Uterus (tissue), 4 donors: ENCODE measurements around the gene CCL27. TPM values are rescaled to one million over a fixed set of nuclear protein-coding genes. Genes with fewer than 3 reads are reported as not detected.

ENCODE experiments used
- DNase-seq, 2 donors: peaks; one replicate each; pipeline ENCODE4 v3.0.0-alpha.2; 2019 to 2020
- H3K27ac ChIP-seq, 2 donors: fragments of 200-600 bp; sonication (generic); 1 replicate in 1 of 2; 2 replicates in 1 of 2; pipeline ENCODE4 v1.5.1; 2016 to 2018
- H3K27me3 ChIP-seq, 2 donors: fragments of 200-600 bp; sonication (generic); one replicate each; pipeline ENCODE4 v1.5.1; 2018 to 2019; ENCODE audit warnings: control low read depth in 1 of 2
- H3K36me3 ChIP-seq, 2 donors: fragments of 200-600 bp; sonication (generic); one replicate each; pipeline ENCODE4 v1.5.1; 2019; ENCODE audit warnings: control low read depth in 1 of 2
- H3K4me1 ChIP-seq, 2 donors: fragments of 200-600 bp; sonication (generic); one replicate each; pipeline ENCODE4 v1.5.1; 2018 to 2019; ENCODE audit warnings: control low read depth in 1 of 2
- H3K4me3 ChIP-seq, 2 donors: fragments of 200-600 bp; sonication (generic); 1 replicate in 1 of 2; 2 replicates in 1 of 2; pipeline ENCODE4 v1.5.1; 2018 to 2019; ENCODE audit warnings: mild to moderate bottlenecking in 1 of 2
- H3K9me3 ChIP-seq, 2 donors: fragments of 200-600 bp; sonication (generic); one replicate each; pipeline ENCODE4 v1.5.1; 2019; ENCODE audit warnings: control low read depth in 1 of 2
- POLR2A ChIP-seq, 2 donors: fragments of 450-650 bp; IDR thresholded peaks; one replicate each; pipeline ENCODE4 v1.6.1; 2016; ENCODE audit warnings: antibody characterized with exemption in 2 of 2, mild to moderate bottlenecking in 1 of 2, moderate library complexity in 1 of 2
- intact Hi-C: fragments of 100-400 bp; cut with DNase I; formaldehyde crosslinking; loops from one replicate; pipeline ENCODE4 v1.15.1; 2023; ENCODE audit warnings: low total_unique reads
- total RNA-seq, 4 donors: library from RNA; depleted of rRNA in 3 of 4; stranded (reverse); fragments of >200 nt in 3 of 4; gene quantifications; one replicate each; pipeline versions ENCODE4 v1.1.0 to v1.2.4, GENCODE V29; 2014 to 2023
- TF ChIP-seq, protein P1 (sequence below), 4 experiments: fragments of 200-600 bp in 2 of 4; fragments of 450-650 bp in 2 of 4; sonication (generic) in 2 of 4; IDR thresholded peaks; one replicate each; pipeline ENCODE4 v1.5.1; 2016 to 2019; ENCODE audit warnings: antibody characterized with exemption in 4 of 4, mild to moderate bottlenecking in 2 of 4, moderate library complexity in 1 of 4
- donor health status: DM: yes; HTN: yes; CAD: no.

The CCL27 gene
- total RNA-seq, 4 donors from 2014 or later: not detected

- intact Hi-C loops: loop anchor here (10.0 kb wide), 1 partner anchor 57 kb away; the partner anchor contains the start of gene GALT
- Histone ChIP-seq H3K36me3 (no peaks in the 10 kb centered on the region), H3K4me3 (peak overlapping the region; percentile 37 to 68), H3K9me3 (no peaks in the 10 kb centered on the region), H3K27ac (peak overlapping the region; percentile 78 to 94), H3K4me1 (no peaks in the 10 kb centered on the region), H3K27me3 (no peaks in the 10 kb centered on the region)
- TF ChIP-seq, protein P1, sequence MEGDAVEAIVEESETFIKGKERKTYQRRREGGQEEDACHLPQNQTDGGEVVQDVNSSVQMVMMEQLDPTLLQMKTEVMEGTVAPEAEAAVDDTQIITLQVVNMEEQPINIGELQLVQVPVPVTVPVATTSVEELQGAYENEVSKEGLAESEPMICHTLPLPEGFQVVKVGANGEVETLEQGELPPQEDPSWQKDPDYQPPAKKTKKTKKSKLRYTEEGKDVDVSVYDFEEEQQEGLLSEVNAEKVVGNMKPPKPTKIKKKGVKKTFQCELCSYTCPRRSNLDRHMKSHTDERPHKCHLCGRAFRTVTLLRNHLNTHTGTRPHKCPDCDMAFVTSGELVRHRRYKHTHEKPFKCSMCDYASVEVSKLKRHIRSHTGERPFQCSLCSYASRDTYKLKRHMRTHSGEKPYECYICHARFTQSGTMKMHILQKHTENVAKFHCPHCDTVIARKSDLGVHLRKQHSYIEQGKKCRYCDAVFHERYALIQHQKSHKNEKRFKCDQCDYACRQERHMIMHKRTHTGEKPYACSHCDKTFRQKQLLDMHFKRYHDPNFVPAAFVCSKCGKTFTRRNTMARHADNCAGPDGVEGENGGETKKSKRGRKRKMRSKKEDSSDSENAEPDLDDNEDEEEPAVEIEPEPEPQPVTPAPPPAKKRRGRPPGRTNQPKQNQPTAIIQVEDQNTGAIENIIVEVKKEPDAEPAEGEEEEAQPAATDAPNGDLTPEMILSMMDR (IDR thresholded peaks at IDR 0.05): peak; percentile 93 to 99 (median 97)
- no peak for TF ChIP-seq POLR2A (IDR thresholded peaks at IDR 0.05)
- peak; percentile 87 to 90 for DNase-seq
Measured at GRCh38 chr9:34701769-34702736, 39.6 kb upstream of the CCL27 start.

GRCh38 chr9:34701023-34701768 is 38.7 kb upstream of the CCL27 start:
- peak; percentile 70 to 76 for DNase-seq
- H3K9me3 ChIP-seq: no peaks in the 10 kb centered on the region
- H3K4me1 ChIP-seq: no peaks in the 10 kb centered on the region
- no peaks in the 10 kb centered on the region for H3K27me3 ChIP-seq
- H3K27ac ChIP-seq: peak overlapping the region; percentile 78 to 94
- TF ChIP-seq POLR2A (IDR thresholded peaks at IDR 0.05): peak in 1 of 2 donors; percentile 48
- TF ChIP-seq, protein P1 (IDR thresholded peaks at IDR 0.05): peak; percentile 80 to 95 (median 85)
- peak overlapping the region; percentile 37 to 68 for H3K4me3 ChIP-seq
- no peaks in the 10 kb centered on the region for H3K36me3 ChIP-seq
- intact Hi-C loops: loop anchor here (10.0 kb wide), 1 partner anchor 56 kb away; the partner anchor contains the start of gene GALT

DNA sequence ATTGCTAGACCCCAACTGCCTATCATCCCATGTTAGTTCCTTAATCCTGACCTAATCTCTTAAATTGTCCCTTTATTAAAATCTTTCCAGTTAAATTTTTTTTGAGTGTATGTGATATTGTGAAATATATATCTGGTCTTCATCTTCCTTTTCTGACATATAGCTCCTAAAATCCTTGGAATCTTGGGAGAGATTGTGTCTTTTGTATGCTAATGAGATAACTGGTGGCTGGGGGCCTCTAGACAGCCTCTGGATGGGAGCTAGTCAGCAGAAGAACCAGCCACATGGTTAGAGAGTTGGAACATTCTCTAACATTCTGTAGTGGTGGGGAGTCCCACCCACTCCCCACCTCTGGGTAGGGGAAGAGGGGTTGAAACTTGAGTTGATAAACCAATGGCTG is 32.4 kb upstream of the CCL27 start:
- DNase-seq: no peak
- H3K4me1 ChIP-seq: no peaks in the 10 kb centered on the region
- no peaks in the 10 kb centered on the region for H3K36me3 ChIP-seq
- no peak overlapping the region for H3K27ac ChIP-seq
- intact Hi-C loops: no loop called here
- no peak overlapping the region for H3K4me3 ChIP-seq
- no peaks in the 10 kb centered on the region for H3K9me3 ChIP-seq
- H3K27me3 ChIP-seq: no peaks in the 10 kb centered on the region
- TF ChIP-seq, protein P1 (IDR thresholded peaks at IDR 0.05): no peak
- no peak for TF ChIP-seq POLR2A (IDR thresholded peaks at IDR 0.05)

- no peak overlapping the region for H3K4me3 ChIP-seq
- intact Hi-C loops: no loop called here
- TF ChIP-seq, protein P1 (IDR thresholded peaks at IDR 0.05): no peak
- no peak for TF ChIP-seq POLR2A (IDR thresholded peaks at IDR 0.05)
- H3K27ac ChIP-seq: no peak overlapping the region
- H3K27me3 ChIP-seq: no peaks in the 10 kb centered on the region
- no peaks in the 10 kb centered on the region for H3K36me3 ChIP-seq
- DNase-seq: no peak
- H3K4me1 ChIP-seq: no peaks in the 10 kb centered on the region
- no peaks in the 10 kb centered on the region for H3K9me3 ChIP-seq
Measured at GRCh38 chr9:34693560-34693959, 31.1 kb upstream of the CCL27 start.
